ENCODE data around the gene DOCK4. TPM values are rescaled to one million over a fixed set of nuclear protein-coding genes. Genes with fewer than 3 reads are reported as not detected.

Gene DOCK4
- polyA plus RNA-seq, 2 of the 4 experiments (the other 2 are of a cell fraction) = 13.7 to 15.7 TPM

DNA sequence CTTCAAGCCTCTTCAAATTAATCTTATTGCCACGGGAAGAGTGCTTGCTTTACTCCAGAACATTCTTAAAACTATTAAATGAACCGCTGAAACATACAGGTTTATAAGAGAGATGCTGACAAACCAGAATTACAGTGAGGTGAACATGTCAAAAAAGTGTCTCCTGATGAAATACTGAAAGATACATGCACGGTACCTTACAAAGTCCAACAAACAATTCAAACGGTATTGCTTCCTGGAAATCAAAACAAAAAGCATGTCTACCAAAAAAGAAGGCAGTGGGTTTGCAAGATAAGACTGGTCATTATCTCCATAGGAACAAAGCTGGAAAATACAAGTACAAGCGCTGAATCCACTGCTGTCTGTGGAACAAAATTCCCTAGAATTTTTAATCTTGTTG lies 174.5 kb downstream of the DOCK4 start:
- FAIRE-seq (no peak), ATAC-seq (no peak)
- POLR2A ChIA-PET = no interaction called here

GRCh38 chr7:112025556-112025955 lies 180.6 kb downstream of the DOCK4 start:
- H3K4me2 ChIP-seq = no peak overlapping the region
- POLR2A ChIA-PET = no interaction called here
- no peak overlapping the region for H3K27ac ChIP-seq
- ATAC-seq = no peak
- FAIRE-seq = no peak
- H3K4me1 ChIP-seq = peaks cover 17% of the 10 kb centered on the region
- WGBS (ENCODE audit: missing lambda C conversion rate) = 88% methylated on average over 2 of the region's 2 CpGs
- no peak overlapping the region for H3K4me3 ChIP-seq
- no peak for DNase-seq (ENCODE audit: low read depth in 1 of 2, low spot score in 1 of 2)
- CTCF ChIA-PET = interaction anchor here (1.1 kb wide), 1 partner anchor 22 kb away, joined by 3 read pairs; no protein-coding TSS in a partner anchor
- no peaks in the 10 kb centered on the region for H3K9me3 ChIP-seq
- TF ChIP-seq HDAC2 (IDR thresholded peaks at IDR 0.05) (no peak), SMC3 (IDR thresholded peaks at IDR 0.05) (no peak), JUNB (IDR thresholded peaks at IDR 0.05) (no peak), RARB (CRISPR knock-in tag; IDR thresholded peaks at IDR 0.05) (no peak), HOXB5 (CRISPR knock-in tag; IDR thresholded peaks at IDR 0.05) (no peak), RNF2 (IDR thresholded peaks at IDR 0.05; ENCODE audit: borderline replicate concordance, low read depth) (no peak), EHMT2 (IDR thresholded peaks at IDR 0.05; ENCODE audit: low read depth) (no peak), NPAS2 (CRISPR knock-in tag; IDR thresholded peaks at IDR 0.05; ENCODE audit: borderline replicate concordance) (no peak), FOXS1 (CRISPR knock-in tag; IDR thresholded peaks at IDR 0.05) (no peak), ESRRA (IDR thresholded peaks at IDR 0.05; ENCODE audit: borderline replicate concordance, low read length) (no peak), HEYL (CRISPR knock-in tag; IDR thresholded peaks at IDR 0.05) (no peak)
- TF ChIP-seq, protein P1, sequence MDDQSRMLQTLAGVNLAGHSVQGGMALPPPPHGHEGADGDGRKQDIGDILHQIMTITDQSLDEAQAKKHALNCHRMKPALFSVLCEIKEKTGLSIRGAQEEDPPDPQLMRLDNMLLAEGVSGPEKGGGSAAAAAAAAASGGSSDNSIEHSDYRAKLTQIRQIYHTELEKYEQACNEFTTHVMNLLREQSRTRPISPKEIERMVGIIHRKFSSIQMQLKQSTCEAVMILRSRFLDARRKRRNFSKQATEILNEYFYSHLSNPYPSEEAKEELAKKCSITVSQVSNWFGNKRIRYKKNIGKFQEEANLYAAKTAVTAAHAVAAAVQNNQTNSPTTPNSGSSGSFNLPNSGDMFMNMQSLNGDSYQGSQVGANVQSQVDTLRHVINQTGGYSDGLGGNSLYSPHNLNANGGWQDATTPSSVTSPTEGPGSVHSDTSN (IDR thresholded peaks at IDR 0.05) = no peak
- TF ChIP-seq, protein P2, sequence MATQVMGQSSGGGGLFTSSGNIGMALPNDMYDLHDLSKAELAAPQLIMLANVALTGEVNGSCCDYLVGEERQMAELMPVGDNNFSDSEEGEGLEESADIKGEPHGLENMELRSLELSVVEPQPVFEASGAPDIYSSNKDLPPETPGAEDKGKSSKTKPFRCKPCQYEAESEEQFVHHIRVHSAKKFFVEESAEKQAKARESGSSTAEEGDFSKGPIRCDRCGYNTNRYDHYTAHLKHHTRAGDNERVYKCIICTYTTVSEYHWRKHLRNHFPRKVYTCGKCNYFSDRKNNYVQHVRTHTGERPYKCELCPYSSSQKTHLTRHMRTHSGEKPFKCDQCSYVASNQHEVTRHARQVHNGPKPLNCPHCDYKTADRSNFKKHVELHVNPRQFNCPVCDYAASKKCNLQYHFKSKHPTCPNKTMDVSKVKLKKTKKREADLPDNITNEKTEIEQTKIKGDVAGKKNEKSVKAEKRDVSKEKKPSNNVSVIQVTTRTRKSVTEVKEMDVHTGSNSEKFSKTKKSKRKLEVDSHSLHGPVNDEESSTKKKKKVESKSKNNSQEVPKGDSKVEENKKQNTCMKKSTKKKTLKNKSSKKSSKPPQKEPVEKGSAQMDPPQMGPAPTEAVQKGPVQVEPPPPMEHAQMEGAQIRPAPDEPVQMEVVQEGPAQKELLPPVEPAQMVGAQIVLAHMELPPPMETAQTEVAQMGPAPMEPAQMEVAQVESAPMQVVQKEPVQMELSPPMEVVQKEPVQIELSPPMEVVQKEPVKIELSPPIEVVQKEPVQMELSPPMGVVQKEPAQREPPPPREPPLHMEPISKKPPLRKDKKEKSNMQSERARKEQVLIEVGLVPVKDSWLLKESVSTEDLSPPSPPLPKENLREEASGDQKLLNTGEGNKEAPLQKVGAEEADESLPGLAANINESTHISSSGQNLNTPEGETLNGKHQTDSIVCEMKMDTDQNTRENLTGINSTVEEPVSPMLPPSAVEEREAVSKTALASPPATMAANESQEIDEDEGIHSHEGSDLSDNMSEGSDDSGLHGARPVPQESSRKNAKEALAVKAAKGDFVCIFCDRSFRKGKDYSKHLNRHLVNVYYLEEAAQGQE (IDR thresholded peaks at IDR 0.05) = no peak

More for the DNA sequence above, 174.5 kb downstream of the DOCK4 start:
- Histone ChIP-seq H3K27ac (no peak overlapping the region), H3K4me2 (no peak overlapping the region), H3K4me3 (no peak overlapping the region), H3K4me1 (peaks cover 49% of the 10 kb centered on the region), H3K9me3 (no peaks in the 10 kb centered on the region)
- TF ChIP-seq RAD21 (conservative IDR thresholded peaks at IDR 0.05 in 1 of 2, IDR thresholded peaks at IDR 0.05 in 1 of 2) (no peak), KDM1A (IDR thresholded peaks at IDR 0.05; ENCODE audit: low read depth) (no peak), HOXB5 (CRISPR knock-in tag; IDR thresholded peaks at IDR 0.05) (no peak), ZFP36 (IDR thresholded peaks at IDR 0.05; ENCODE audit: borderline replicate concordance, partially characterized antibody) (no peak), HMGXB4 (CRISPR knock-in tag; IDR thresholded peaks at IDR 0.05; ENCODE audit: borderline replicate concordance) (no peak), ELK1 (IDR thresholded peaks at IDR 0.05; ENCODE audit: low read depth, low read length) (no peak), EHF (CRISPR knock-in tag; IDR thresholded peaks at IDR 0.05) (no peak), SREBF2 (IDR thresholded peaks at IDR 0.05) (no peak), EP300 (IDR thresholded peaks at IDR 0.05) (no peak), MAZ (IDR thresholded peaks at IDR 0.05; ENCODE audit: borderline replicate concordance, low read depth, low read length) (no peak), POLR2AphosphoS2 (conservative IDR thresholded peaks at IDR 0.05; ENCODE audit: low read length) (no peak), BHLHE40 (IDR thresholded peaks at IDR 0.05; ENCODE audit: low read depth, low read length) (no peak), NFE2L2 (conservative IDR thresholded peaks at IDR 0.05; ENCODE audit: low read length) (no peak), E2F6 (IDR thresholded peaks at IDR 0.05; ENCODE audit: borderline replicate concordance, low read depth) (no peak), JUN (IDR thresholded peaks at IDR 0.05) (no peak), CBX2 (IDR thresholded peaks at IDR 0.05; ENCODE audit: borderline replicate concordance, low read depth) (no peak), JUNB (IDR thresholded peaks at IDR 0.05) (no peak), PHF8 (IDR thresholded peaks at IDR 0.05; ENCODE audit: borderline replicate concordance, low read depth) (no peak)
- TF ChIP-seq, protein P3, sequence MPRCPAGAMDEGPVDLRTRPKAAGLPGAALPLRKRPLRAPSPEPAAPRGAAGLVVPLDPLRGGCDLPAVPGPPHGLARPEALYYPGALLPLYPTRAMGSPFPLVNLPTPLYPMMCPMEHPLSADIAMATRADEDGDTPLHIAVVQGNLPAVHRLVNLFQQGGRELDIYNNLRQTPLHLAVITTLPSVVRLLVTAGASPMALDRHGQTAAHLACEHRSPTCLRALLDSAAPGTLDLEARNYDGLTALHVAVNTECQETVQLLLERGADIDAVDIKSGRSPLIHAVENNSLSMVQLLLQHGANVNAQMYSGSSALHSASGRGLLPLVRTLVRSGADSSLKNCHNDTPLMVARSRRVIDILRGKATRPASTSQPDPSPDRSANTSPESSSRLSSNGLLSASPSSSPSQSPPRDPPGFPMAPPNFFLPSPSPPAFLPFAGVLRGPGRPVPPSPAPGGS (IDR thresholded peaks at IDR 0.05) = no peak
- 88% methylated on average over 5 of the region's 5 CpGs for WGBS (ENCODE audit: missing lambda C conversion rate)
- no peak for DNase-seq (ENCODE audit: low read depth in 1 of 2, low spot score in 1 of 2)
- CTCF ChIA-PET = no interaction called here
